Stimulated activated memory B cell treated with anti-CD40 and anti-IgM and Interleukin-4, amounts not matched to agents 10 μg/mL and 1 μg/mL and 100 μg/mL, for 72 hours (primary cell): Measurements from ENCODE around the gene PERM1.
"Not testable (repeated sequence)": the region's sequence is repeated elsewhere in the genome, so short reads cannot be mapped to it uniquely, and the experiment has no call there.

Experiments used
- ATAC-seq: fragments of 150-1000 bp; cut with Tn5 transposase; 2 replicates; pipeline ENCODE4 v1.10.0; 2021
- H3K27ac Mint-ChIP-seq: one replicate; pipeline ENCODE4 v1.8.0; 2022; ENCODE audit warnings: mild to moderate bottlenecking, mixed read lengths
- H3K27me3 Mint-ChIP-seq: one replicate; pipeline ENCODE4 v1.8.0; 2022; ENCODE audit warnings: mixed read lengths
- H3K36me3 Mint-ChIP-seq: one replicate; pipeline ENCODE4 v1.8.0; 2022; ENCODE audit warnings: mixed read lengths
- H3K4me1 Mint-ChIP-seq: one replicate; pipeline ENCODE4 v1.8.0; 2022; ENCODE audit warnings: mixed read lengths
- H3K4me3 Mint-ChIP-seq: one replicate; pipeline ENCODE4 v1.8.0; 2022; ENCODE audit warnings: mild to moderate bottlenecking, moderate library complexity, mixed read lengths
- H3K9me3 Mint-ChIP-seq: one replicate; pipeline ENCODE4 v1.8.0; 2022; ENCODE audit warnings: mixed read lengths

Gene PERM1

GRCh38 chr1:978835-979743 is 2.8 kb downstream of the PERM1 start:
- H3K27ac Mint-ChIP-seq, result no peak overlapping the region
- peaks cover 5% of the 10 kb centered on the region for H3K36me3 Mint-ChIP-seq
- no peaks in the 10 kb centered on the region for H3K9me3 Mint-ChIP-seq
- H3K4me3 Mint-ChIP-seq, result no peak overlapping the region
- H3K27me3 Mint-ChIP-seq, result peaks cover 63% of the 10 kb centered on the region
- ATAC-seq, result no peak
- H3K4me1 Mint-ChIP-seq, result peaks cover 12% of the 10 kb centered on the region

- H3K9me3 Mint-ChIP-seq, result no peaks in the 10 kb centered on the region
These were observed 3.6 kb downstream of the PERM1 start for GRCh38 chr1:978069-978834.

GRCh38 chr1:976791-977190 is 5.1 kb downstream of the PERM1 start:
- Mint-ChIP-seq H3K27me3 (peaks cover 64% of the 10 kb centered on the region), H3K4me1 (peaks cover 12% of the 10 kb centered on the region)
- H3K9me3 Mint-ChIP-seq, ATAC-seq, H3K36me3 Mint-ChIP-seq, H3K27ac Mint-ChIP-seq, H3K4me3 Mint-ChIP-seq: not testable (repeated sequence)

More at GRCh38 chr1:978069-978834, 3.6 kb downstream of the PERM1 start:
- Mint-ChIP-seq H3K36me3 (peaks cover 5% of the 10 kb centered on the region), H3K27ac (peak overlapping the region; percentile 54), H3K4me3 (no peak overlapping the region), H3K27me3 (peaks cover 63% of the 10 kb centered on the region), H3K4me1 (peaks cover 12% of the 10 kb centered on the region)
- ATAC-seq, result peak; percentile 2

GRCh38 chr1:975896-976683 is 5.8 kb downstream of the PERM1 start:
- Mint-ChIP-seq H3K27ac (peak overlapping the region; percentile 10), H3K27me3 (peaks cover 64% of the 10 kb centered on the region), H3K36me3 (peaks cover 5% of the 10 kb centered on the region), H3K4me3 (no peak overlapping the region), H3K4me1 (peaks cover 12% of the 10 kb centered on the region), H3K9me3 (no peaks in the 10 kb centered on the region)
- peak; percentile 46 for ATAC-seq

GRCh38 chr1:975365-975764 is 6.5 kb downstream of the PERM1 start:
- Mint-ChIP-seq H3K4me1 (peaks cover 12% of the 10 kb centered on the region), H3K4me3 (no peak overlapping the region), H3K36me3 (peaks cover 5% of the 10 kb centered on the region), H3K9me3 (no peaks in the 10 kb centered on the region), H3K27ac (peak overlapping the region; percentile 10), H3K27me3 (peaks cover 61% of the 10 kb centered on the region)
- no peak for ATAC-seq

- no peak overlapping the region for H3K4me3 Mint-ChIP-seq
These were observed 7.1 kb downstream of the PERM1 start for GRCh38 chr1:974687-975328.

GRCh38 chr1:974293-974640 is 7.6 kb downstream of the PERM1 start:
- Mint-ChIP-seq H3K9me3 (no peaks in the 10 kb centered on the region), H3K4me1 (peaks cover 12% of the 10 kb centered on the region), H3K27ac (no peak overlapping the region), H3K36me3 (peaks cover 5% of the 10 kb centered on the region), H3K27me3 (peaks cover 61% of the 10 kb centered on the region), H3K4me3 (no peak overlapping the region)
- ATAC-seq, result no peak

More at GRCh38 chr1:974687-975328, 7.1 kb downstream of the PERM1 start:
- Mint-ChIP-seq H3K4me1 (peaks cover 12% of the 10 kb centered on the region), H3K9me3 (no peaks in the 10 kb centered on the region), H3K27ac (no peak overlapping the region), H3K27me3 (peaks cover 61% of the 10 kb centered on the region), H3K36me3 (peaks cover 5% of the 10 kb centered on the region)
- no peak for ATAC-seq

- no peak for ATAC-seq
- Mint-ChIP-seq H3K27ac (no peak overlapping the region), H3K9me3 (no peaks in the 10 kb centered on the region), H3K36me3 (peaks cover 5% of the 10 kb centered on the region), H3K4me3 (no peak overlapping the region), H3K27me3 (peaks cover 64% of the 10 kb centered on the region), H3K4me1 (peaks cover 12% of the 10 kb centered on the region)
These were observed 8.2 kb downstream of the PERM1 start for GRCh38 chr1:973459-974292.

GRCh38 chr1:972726-973458 is 9.0 kb downstream of the PERM1 start:
- Mint-ChIP-seq H3K27ac (no peak overlapping the region), H3K36me3 (no peaks in the 10 kb centered on the region), H3K27me3 (peaks cover 63% of the 10 kb centered on the region), H3K9me3 (no peaks in the 10 kb centered on the region), H3K4me1 (peaks cover 7% of the 10 kb centered on the region), H3K4me3 (no peak overlapping the region)
- no peak for ATAC-seq

GRCh38 chr1:971751-972506 is 10.0 kb downstream of the PERM1 start:
- H3K27ac Mint-ChIP-seq, result no peak overlapping the region
- peaks cover 61% of the 10 kb centered on the region for H3K27me3 Mint-ChIP-seq
- no peaks in the 10 kb centered on the region for H3K9me3 Mint-ChIP-seq
- H3K4me3 Mint-ChIP-seq, result no peak overlapping the region
- no peak for ATAC-seq
- H3K36me3 Mint-ChIP-seq, result no peaks in the 10 kb centered on the region
- H3K4me1 Mint-ChIP-seq, result peaks cover 7% of the 10 kb centered on the region

GRCh38 chr1:970973-971730 is 10.7 kb downstream of the PERM1 start:
- H3K36me3 Mint-ChIP-seq, result no peaks in the 10 kb centered on the region
- no peak overlapping the region for H3K27ac Mint-ChIP-seq
- H3K9me3 Mint-ChIP-seq, result no peaks in the 10 kb centered on the region
- peaks cover 60% of the 10 kb centered on the region for H3K27me3 Mint-ChIP-seq
- no peak overlapping the region for H3K4me3 Mint-ChIP-seq
- peaks cover 7% of the 10 kb centered on the region for H3K4me1 Mint-ChIP-seq
- no peak for ATAC-seq

- Mint-ChIP-seq H3K36me3 (no peaks in the 10 kb centered on the region), H3K4me3 (no peak overlapping the region), H3K27me3 (peaks cover 53% of the 10 kb centered on the region), H3K9me3 (no peaks in the 10 kb centered on the region), H3K4me1 (no peaks in the 10 kb centered on the region), H3K27ac (no peak overlapping the region)
- ATAC-seq, result no peak
These were observed 11.5 kb downstream of the PERM1 start for GRCh38 chr1:970242-970972.
